Measurements from ENCODE around the gene CBLB.

DNA sequence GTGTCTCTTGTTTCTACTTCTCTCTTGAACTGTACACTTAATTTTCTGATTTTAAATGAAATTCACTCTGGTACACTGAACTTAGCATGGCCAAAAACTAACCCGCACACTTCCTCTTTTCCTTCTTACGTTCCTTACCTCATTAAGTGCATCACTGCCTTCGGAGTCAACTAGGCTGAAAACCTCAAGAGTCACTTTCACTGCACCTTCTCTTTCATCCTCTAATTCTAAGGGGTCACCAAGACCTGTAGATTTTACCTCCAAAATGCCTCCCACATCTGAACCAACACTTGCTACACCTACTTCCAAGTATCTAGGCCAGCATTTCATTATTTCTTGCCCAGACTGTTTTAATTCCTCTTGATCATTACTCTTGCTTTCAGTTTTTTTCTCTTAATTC, 6.6 kb downstream of the CBLB start:
- TF ChIP-seq, protein P1, sequence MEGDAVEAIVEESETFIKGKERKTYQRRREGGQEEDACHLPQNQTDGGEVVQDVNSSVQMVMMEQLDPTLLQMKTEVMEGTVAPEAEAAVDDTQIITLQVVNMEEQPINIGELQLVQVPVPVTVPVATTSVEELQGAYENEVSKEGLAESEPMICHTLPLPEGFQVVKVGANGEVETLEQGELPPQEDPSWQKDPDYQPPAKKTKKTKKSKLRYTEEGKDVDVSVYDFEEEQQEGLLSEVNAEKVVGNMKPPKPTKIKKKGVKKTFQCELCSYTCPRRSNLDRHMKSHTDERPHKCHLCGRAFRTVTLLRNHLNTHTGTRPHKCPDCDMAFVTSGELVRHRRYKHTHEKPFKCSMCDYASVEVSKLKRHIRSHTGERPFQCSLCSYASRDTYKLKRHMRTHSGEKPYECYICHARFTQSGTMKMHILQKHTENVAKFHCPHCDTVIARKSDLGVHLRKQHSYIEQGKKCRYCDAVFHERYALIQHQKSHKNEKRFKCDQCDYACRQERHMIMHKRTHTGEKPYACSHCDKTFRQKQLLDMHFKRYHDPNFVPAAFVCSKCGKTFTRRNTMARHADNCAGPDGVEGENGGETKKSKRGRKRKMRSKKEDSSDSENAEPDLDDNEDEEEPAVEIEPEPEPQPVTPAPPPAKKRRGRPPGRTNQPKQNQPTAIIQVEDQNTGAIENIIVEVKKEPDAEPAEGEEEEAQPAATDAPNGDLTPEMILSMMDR (IDR thresholded peaks at IDR 0.05; ENCODE audit: low read depth, low read length): no peak
- peak; percentile 19; the same call in 1 of the 2 replicates for TF ChIP-seq EZH2phosphoT487 (IDR thresholded peaks at IDR 0.05; ENCODE audit: low read depth)

Data from OCI-LY3 (cell line).